PC-9 (cell line): Measurements from ENCODE around the gene SYT7. TPM values are rescaled to one million over a fixed set of nuclear protein-coding genes. Genes with fewer than 3 reads are reported as not detected.

ENCODE experiments used
- BruUV-seq: library from RNA; stranded (reverse); fragments of 400-500 nt; replicated peaks from 2 replicates; lab custom pipeline; 2021; lab: Mats Ljungman, UMichigan
- CTCF ChIA-PET: fragments of 300-600 bp; sonication (Branson Sonifier 250); formaldehyde crosslinking; loops from one replicate; lab custom pipeline; 2022; ENCODE audit warnings: antibody characterized with exemption; lab: Charles Lee
- POLR2A ChIA-PET: fragments of 300-600 bp; sonication (Branson Sonifier 250); formaldehyde crosslinking; loops from one replicate; lab custom pipeline; 2022; ENCODE audit warnings: antibody characterized with exemption; ENCODE audit not compliant: unreplicated experiment; lab: Charles Lee
- DNase-seq, 2 experiments: peaks; one replicate each; pipeline versions ENCODE4 v3.0.0 to v3.0.0-alpha.2; 2015 to 2022; ENCODE audit warnings: mixed read lengths in 1 of 2
- H2AFZ ChIP-seq: fragments of 200-600 bp; sonication (generic); 2 replicates; pipeline ENCODE4 v1.8.1; 2017; ENCODE audit warnings: antibody characterized with exemption
- H3F3A ChIP-seq: fragments of 200-600 bp; sonication (generic); 2 replicates; pipeline ENCODE4 v1.8.1; 2017; ENCODE audit warnings: antibody characterized with exemption, mild to moderate bottlenecking, low read depth; ENCODE audit not compliant: insufficient read depth
- H3K27ac ChIP-seq: fragments of 200-600 bp; sonication (generic); 2 replicates; pipeline ENCODE4 v1.6.1; 2016; ENCODE audit warnings: mixed run types
- H3K27me3 ChIP-seq: fragments of 200-600 bp; sonication (generic); 2 replicates; pipeline ENCODE4 v1.6.1; 2016; ENCODE audit warnings: low read depth, mixed run types; ENCODE audit not compliant: insufficient read depth
- H3K36me3 ChIP-seq: fragments of 200-600 bp; sonication (generic); 2 replicates; pipeline ENCODE4 v1.6.1; 2016; ENCODE audit warnings: low read depth, mixed run types
- H3K4me1 ChIP-seq: fragments of 200-600 bp; sonication (generic); replicated peaks from 2 replicates; pipeline ENCODE4 v1.6.1; 2016; ENCODE audit warnings: mixed run types; ENCODE audit not compliant: insufficient read depth
- H3K4me2 ChIP-seq: fragments of 200-600 bp; sonication (generic); 2 replicates; pipeline ENCODE4 v1.6.1; 2017; ENCODE audit warnings: mixed run types
- H3K4me3 ChIP-seq: fragments of 200-600 bp; sonication (generic); 2 replicates; pipeline ENCODE4 v1.6.1; 2016; ENCODE audit warnings: mixed run types
- H3K79me2 ChIP-seq: fragments of 200-600 bp; sonication (generic); 2 replicates; pipeline ENCODE4 v1.6.1; 2017; ENCODE audit warnings: low read depth, mixed run types
- H3K9me2 ChIP-seq: fragments of 200-600 bp; sonication (generic); 2 replicates; pipeline ENCODE4 v1.8.1; 2017; ENCODE audit warnings: mild to moderate bottlenecking; ENCODE audit not compliant: insufficient read depth
- H3K9me3 ChIP-seq: fragments of 200-600 bp; sonication (generic); 2 replicates; pipeline ENCODE4 v1.8.1; 2016; ENCODE audit warnings: low read depth; ENCODE audit not compliant: insufficient read depth
- H4K20me1 ChIP-seq: fragments of 200-600 bp; sonication (generic); 2 replicates; pipeline ENCODE4 v1.8.1; 2017; ENCODE audit not compliant: insufficient read depth
- CTCF ChIP-seq: fragments of 200-600 bp; sonication (generic); conservative IDR thresholded peaks from 2 replicates; pipeline ENCODE4 v1.6.1; 2017; ENCODE audit warnings: mixed run types, antibody characterized with exemption, mild to moderate bottlenecking, moderate library complexity
- EZH2 ChIP-seq: fragments of 200-600 bp; sonication (generic); IDR thresholded peaks from 2 replicates; pipeline ENCODE4 v1.8.0; 2017; ENCODE audit warnings: antibody characterized with exemption, low read depth
- intact Hi-C: fragments of 100-400 bp; cut with micrococcal nuclease; formaldehyde crosslinking; loops from one replicate; pipeline ENCODE4 v1.10.0; 2022; ENCODE audit not compliant: unreplicated experiment
- total RNA-seq: library from RNA; stranded (reverse); gene quantifications from 2 replicates; pipeline ENCODE4 v1.2.3, GENCODE V29; 2021

Gene SYT7
- total RNA-seq, 1 experiment from 2014 or later, result 4.0 TPM

DNA sequence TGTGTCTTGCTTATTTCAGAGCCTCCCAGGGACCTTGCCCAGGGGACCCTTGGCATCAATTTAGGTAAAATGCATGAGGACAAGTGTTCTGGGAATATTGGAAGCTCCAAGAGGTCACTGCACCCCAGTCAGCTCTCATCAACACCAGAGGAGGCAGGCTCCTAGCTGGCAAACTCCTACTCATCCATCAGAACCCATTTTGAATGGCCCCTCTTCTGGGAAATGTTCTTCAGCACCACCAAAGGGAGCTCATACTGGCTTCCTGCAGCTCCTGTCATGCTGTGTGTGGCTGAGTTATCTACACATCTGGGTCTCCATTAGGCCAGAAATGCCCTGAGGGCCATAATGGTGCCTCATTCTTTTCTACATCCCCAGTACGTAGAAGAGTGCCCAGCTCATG, 54.6 kb downstream of the SYT7 start:
- H3K9me2 ChIP-seq, result no peaks in the 10 kb centered on the region
- no peak overlapping the region for H3K4me3 ChIP-seq
- no peaks in the 10 kb centered on the region for H3K4me1 ChIP-seq
- CTCF ChIA-PET, result no interaction called here
- no peaks in the 10 kb centered on the region for H4K20me1 ChIP-seq
- intact Hi-C loops, result no loop called here
- POLR2A ChIA-PET, result interaction anchor here (0.7 kb wide), 1 partner anchor 20 kb away, joined by 3 read pairs; no protein-coding TSS in a partner anchor
- no peaks in the 10 kb centered on the region for H3K36me3 ChIP-seq
- no peak for DNase-seq
- H3K9me3 ChIP-seq, result no peaks in the 10 kb centered on the region
- no peak overlapping the region for H3K4me2 ChIP-seq
- no peak overlapping the region for H3K27ac ChIP-seq
- TF ChIP-seq EZH2, result no peak
- TF ChIP-seq CTCF, result no peak
- no peaks in the 10 kb centered on the region for H3K79me2 ChIP-seq
- no peak overlapping the region for H2AFZ ChIP-seq
- peaks cover 27% of the 10 kb centered on the region for H3K27me3 ChIP-seq
- H3F3A ChIP-seq, result no peaks in the 10 kb centered on the region
- no TSS peak for BruUV-seq

GRCh38 chr11:61524963-61525587, 55.8 kb downstream of the SYT7 start:
- BruUV-seq, result no TSS peak
- Histone ChIP-seq H3K4me1 (no peaks in the 10 kb centered on the region), H4K20me1 (no peaks in the 10 kb centered on the region), H3K79me2 (no peaks in the 10 kb centered on the region), H3K9me2 (no peaks in the 10 kb centered on the region), H3K36me3 (no peaks in the 10 kb centered on the region), H3K27ac (no peak overlapping the region), H3K4me3 (no peak overlapping the region), H3K9me3 (no peaks in the 10 kb centered on the region), H3K4me2 (no peak overlapping the region), H3K27me3 (peaks cover 27% of the 10 kb centered on the region), H3F3A (no peaks in the 10 kb centered on the region), H2AFZ (no peak overlapping the region)
- ChIA-PET POLR2A (no interaction called here), CTCF (no interaction called here)
- no peak for DNase-seq
- intact Hi-C loops, result no loop called here
- TF ChIP-seq EZH2, result no peak
- TF ChIP-seq CTCF, result no peak

DNA sequence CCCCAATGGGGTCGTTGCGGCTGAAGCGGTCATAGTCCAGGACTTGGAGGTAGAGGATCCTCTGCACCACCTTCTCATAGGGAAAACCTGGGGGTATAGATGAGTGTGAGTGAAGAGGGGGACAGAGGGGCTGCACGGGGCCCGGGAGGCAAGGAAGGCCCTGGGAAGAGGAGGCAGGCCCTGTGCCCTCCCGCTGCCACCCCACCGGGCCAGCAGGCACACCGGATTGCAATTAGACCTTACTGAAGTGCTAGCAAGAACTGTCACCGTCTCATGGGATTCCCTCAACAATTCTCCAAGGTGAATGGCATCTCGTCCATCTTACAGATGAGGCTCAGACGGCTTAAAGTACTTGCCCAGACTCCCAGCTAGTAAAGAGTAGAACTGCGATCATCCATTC, 56.4 kb downstream of the SYT7 start:
- Histone ChIP-seq H4K20me1 (no peaks in the 10 kb centered on the region), H3F3A (no peaks in the 10 kb centered on the region), H3K9me3 (no peaks in the 10 kb centered on the region), H3K27ac (no peak overlapping the region), H3K4me2 (no peak overlapping the region), H3K9me2 (no peaks in the 10 kb centered on the region), H3K27me3 (peaks cover 27% of the 10 kb centered on the region), H2AFZ (no peak overlapping the region), H3K4me3 (no peak overlapping the region), H3K36me3 (no peaks in the 10 kb centered on the region), H3K79me2 (no peaks in the 10 kb centered on the region), H3K4me1 (no peaks in the 10 kb centered on the region)
- TF ChIP-seq CTCF (no peak), EZH2 (no peak)
- ChIA-PET POLR2A (no interaction called here), CTCF (no interaction called here)
- DNase-seq, result no peak
- no TSS peak for BruUV-seq
- intact Hi-C loops, result no loop called here
